CD4-positive, CD25-positive, alpha-beta regulatory T cell (primary cell): Measurements from ENCODE around the gene HVCN1. TPM values are rescaled to one million over a fixed set of nuclear protein-coding genes. Genes with fewer than 3 reads are reported as not detected.

ENCODE experiments used
- polyA plus RNA-seq, 4 donors: library from polyadenylated mRNA; unstranded; fragments of 300-500 nt; fragmentation: Illumina TruSeq; gene quantifications; one replicate each; pipeline ENCODE4 v1.2.3, GENCODE V29; 2021
- total RNA-seq: library from RNA; stranded (reverse); gene quantifications from one replicate; pipeline ENCODE4 v1.2.3, GENCODE V29; 2022

The HVCN1 gene
- total and polyA plus RNA-seq, 5 donors from 2014 or later: 6.1 to 50.0 (median 22.1) TPM

Other genes starting within 250 kb of the HVCN1 start
- gene ARPC3, start 238.8 kb downstream of the HVCN1 start, total RNA-seq: 249 TPM
- gene ARPC3, start 238.8 kb downstream of the HVCN1 start, polyA plus RNA-seq: 100 to 1,000 TPM; 721 to 975 (median 866) TPM
- 4.7 TPM for gene GPN3, start 220.9 kb downstream of the HVCN1 start, total RNA-seq
- gene GPN3, start 220.9 kb downstream of the HVCN1 start, polyA plus RNA-seq: 10 to 100 TPM; 20.6 to 31.0 (median 26.4) TPM
- 3.1 TPM for gene FAM216A, start 220.3 kb downstream of the HVCN1 start, total RNA-seq
- gene FAM216A, start 220.3 kb downstream of the HVCN1 start, polyA plus RNA-seq: 1 to 10 TPM; 4.2 to 9.8 (median 6.8) TPM
- 102 TPM for gene VPS29, start 187.0 kb downstream of the HVCN1 start, total RNA-seq
- gene VPS29, start 187.0 kb downstream of the HVCN1 start, polyA plus RNA-seq: 100 to 1,000 TPM; 194 to 239 (median 210) TPM
- gene RAD9B, start 186.8 kb downstream of the HVCN1 start, total RNA-seq: 0.35 TPM
- gene RAD9B, start 186.8 kb downstream of the HVCN1 start, polyA plus RNA-seq: 1 to 10 TPM in 3 of 4 donors, under 1 TPM in 1; 0.91 to 1.2 (median 1.1) TPM
- 42.3 TPM for gene PPTC7, start 105.8 kb downstream of the HVCN1 start, total RNA-seq
- 10 to 100 TPM in 1 of 4 donors, 1 to 10 TPM in 3; 6.7 to 10.3 (median 8.4) TPM for gene PPTC7, start 105.8 kb downstream of the HVCN1 start, polyA plus RNA-seq
- gene TCTN1, start 75.0 kb downstream of the HVCN1 start, total RNA-seq: 1.6 TPM
- gene TCTN1, start 75.0 kb downstream of the HVCN1 start, polyA plus RNA-seq: 1 to 10 TPM; 2.7 to 5.8 (median 4.0) TPM
- gene PPP1CC, start 53.8 kb upstream of the HVCN1 start, total RNA-seq: 166 TPM
- gene PPP1CC, start 53.8 kb upstream of the HVCN1 start, polyA plus RNA-seq: 100 to 1,000 TPM; 166 to 177 (median 175) TPM
- not detected for gene CCDC63, start 157.9 kb upstream of the HVCN1 start, total RNA-seq
- not detected for gene CCDC63, start 157.9 kb upstream of the HVCN1 start, polyA plus RNA-seq
- gene MYL2, start 231.5 kb upstream of the HVCN1 start, total RNA-seq: not detected
- gene MYL2, start 231.5 kb upstream of the HVCN1 start, polyA plus RNA-seq: not detected